ENCODE data around the gene SMARCD2.
A peak's percentile ranks its signal among the peaks of the same experiment; 100 is the strongest.

Gene SMARCD2

DNA sequence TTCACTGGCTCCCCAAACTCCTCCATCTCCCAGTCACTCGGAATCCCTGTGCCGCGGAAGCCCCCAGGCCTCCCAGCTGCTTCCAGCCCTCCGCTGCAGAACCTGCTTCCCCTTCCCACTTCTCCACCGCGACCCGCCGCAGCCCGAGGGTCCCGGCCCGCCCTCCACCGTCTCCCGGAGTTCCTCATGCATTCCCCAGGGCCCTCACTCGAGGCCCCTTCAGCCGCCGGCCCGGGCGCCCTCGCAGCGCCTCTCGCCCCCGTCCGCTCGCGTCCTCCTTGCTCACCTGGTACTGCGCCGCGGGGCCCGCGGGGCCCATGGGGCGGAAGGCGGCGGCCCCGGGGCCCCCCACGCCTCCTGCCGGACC lies 329 bp downstream of the SMARCD2 start:
- peak overlapping the region; percentile 95 for H3K27ac Mint-ChIP-seq
- peaks cover 26 to 56% of the 10 kb centered on the region in 2 donors for H3K4me1 Mint-ChIP-seq
- no peaks in the 10 kb centered on the region for H3K9me3 Mint-ChIP-seq
- H3K36me3 Mint-ChIP-seq = peaks cover 7 to 11% of the 10 kb centered on the region in 2 donors
- no peaks in the 10 kb centered on the region for H3K27me3 Mint-ChIP-seq
- H3K4me3 Mint-ChIP-seq = peak overlapping the region; percentile 96 to 97
- DNase-seq (no peak), ATAC-seq (replicated peaks) (peak; percentile 40 to 47)

DNA sequence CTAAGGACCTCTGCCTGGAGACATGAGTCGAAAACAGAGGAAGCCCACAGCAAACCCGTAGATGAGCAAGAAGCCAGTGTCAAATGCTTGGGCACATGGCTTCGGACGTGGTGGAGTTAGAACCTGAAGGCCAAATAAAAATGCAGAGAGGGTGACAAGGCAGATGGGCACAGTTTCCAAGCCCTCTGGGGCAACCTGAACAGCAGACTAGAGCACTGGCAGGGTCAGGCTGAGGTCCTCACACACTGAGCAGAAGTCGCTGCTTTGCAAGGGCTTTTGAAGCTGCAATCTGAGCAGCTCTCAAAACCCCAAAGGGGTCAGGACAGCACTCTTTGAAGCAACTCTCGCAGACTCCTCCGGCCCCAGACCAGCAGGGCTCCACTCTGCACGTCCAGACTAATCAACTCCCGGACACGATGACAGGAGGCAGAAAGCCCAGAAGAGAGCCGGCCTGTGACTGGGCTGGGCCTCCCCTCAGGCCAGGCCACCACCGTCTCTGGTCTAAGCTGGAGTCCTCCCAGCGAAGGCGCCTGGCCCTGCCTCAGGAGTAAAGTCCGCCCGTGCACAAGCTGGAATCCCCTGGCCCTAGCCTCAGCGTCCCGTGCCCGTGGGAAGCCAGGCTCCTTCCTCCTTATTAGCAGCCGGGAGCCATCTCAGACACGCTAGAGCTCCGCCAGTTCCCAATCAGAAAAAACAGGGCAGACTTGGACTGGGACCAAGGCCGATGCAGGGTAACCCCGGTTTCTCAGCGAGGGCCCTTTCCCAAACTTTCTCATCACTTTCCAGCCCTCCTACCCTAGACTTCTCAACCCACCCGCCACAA lies 924 bp downstream of the SMARCD2 start:
- ATAC-seq (replicated peaks) (no peak), DNase-seq (no peak)

GRCh38 chr17:63840591-63841349 lies 1.7 kb downstream of the SMARCD2 start:
- H3K4me1 Mint-ChIP-seq = peaks cover 28 to 62% of the 10 kb centered on the region in 2 donors
- H3K9me3 Mint-ChIP-seq = no peaks in the 10 kb centered on the region
- ATAC-seq (replicated peaks) = no peak
- H3K36me3 Mint-ChIP-seq = peaks cover 14% of the 10 kb centered on the region in 2 donors
- no peak for DNase-seq
- no peaks in the 10 kb centered on the region for H3K27me3 Mint-ChIP-seq
- H3K4me3 Mint-ChIP-seq = peak overlapping the region; percentile 96 to 97
- H3K27ac Mint-ChIP-seq = peak overlapping the region; percentile 56

More for the DNA sequence above, 924 bp downstream of the SMARCD2 start:
- Mint-ChIP-seq H3K4me1 (peaks cover 28 to 59% of the 10 kb centered on the region in 2 donors), H3K27ac (peak overlapping the region; percentile 95), H3K9me3 (no peaks in the 10 kb centered on the region), H3K4me3 (peak overlapping the region; percentile 96 to 97), H3K36me3 (peaks cover 11 to 14% of the 10 kb centered on the region in 2 donors), H3K27me3 (no peaks in the 10 kb centered on the region)

- no peaks in the 10 kb centered on the region for H3K27me3 Mint-ChIP-seq
- peaks cover 29 to 32% of the 10 kb centered on the region in 2 donors for H3K36me3 Mint-ChIP-seq
- DNase-seq = no peak
- no peak overlapping the region for H3K27ac Mint-ChIP-seq
- H3K9me3 Mint-ChIP-seq = no peaks in the 10 kb centered on the region
- peaks cover 29 to 74% of the 10 kb centered on the region in 2 donors for H3K4me1 Mint-ChIP-seq
- no peak for ATAC-seq (replicated peaks)
- H3K4me3 Mint-ChIP-seq = peak overlapping the region in 1 of 2 donors; percentile 13
Measured at GRCh38 chr17:63838631-63839171, 3.8 kb downstream of the SMARCD2 start.

- ATAC-seq (replicated peaks) = no peak
- Mint-ChIP-seq H3K9me3 (no peaks in the 10 kb centered on the region), H3K4me3 (no peak overlapping the region), H3K4me1 (peaks cover 29 to 71% of the 10 kb centered on the region in 2 donors), H3K27ac (peak overlapping the region; percentile 79), H3K27me3 (no peaks in the 10 kb centered on the region), H3K36me3 (peaks cover 34 to 38% of the 10 kb centered on the region in 2 donors)
- no peak for DNase-seq
Measured at GRCh38 chr17:63837962-63838600, 4.4 kb downstream of the SMARCD2 start.

GRCh38 chr17:63837480-63837879 lies 5.0 kb downstream of the SMARCD2 start:
- Mint-ChIP-seq H3K9me3 (no peaks in the 10 kb centered on the region), H3K4me3 (no peak overlapping the region), H3K27ac (no peak overlapping the region), H3K4me1 (peaks cover 29 to 70% of the 10 kb centered on the region in 2 donors), H3K36me3 (peaks cover 34 to 38% of the 10 kb centered on the region in 2 donors), H3K27me3 (no peaks in the 10 kb centered on the region)
- DNase-seq = no peak
- no peak for ATAC-seq (replicated peaks)

GRCh38 chr17:63836811-63837210 lies 5.7 kb downstream of the SMARCD2 start:
- peaks cover 38 to 42% of the 10 kb centered on the region in 2 donors for H3K36me3 Mint-ChIP-seq
- no peak for ATAC-seq (replicated peaks)
- H3K9me3 Mint-ChIP-seq = no peaks in the 10 kb centered on the region
- H3K27ac Mint-ChIP-seq = no peak overlapping the region
- no peak for DNase-seq
- peaks cover 29 to 68% of the 10 kb centered on the region in 2 donors for H3K4me1 Mint-ChIP-seq
- no peak overlapping the region for H3K4me3 Mint-ChIP-seq
- no peaks in the 10 kb centered on the region for H3K27me3 Mint-ChIP-seq

- peaks cover 45 to 56% of the 10 kb centered on the region in 2 donors for H3K36me3 Mint-ChIP-seq
- DNase-seq = no peak
Measured at GRCh38 chr17:63835167-63835720, 7.2 kb downstream of the SMARCD2 start.

DNA sequence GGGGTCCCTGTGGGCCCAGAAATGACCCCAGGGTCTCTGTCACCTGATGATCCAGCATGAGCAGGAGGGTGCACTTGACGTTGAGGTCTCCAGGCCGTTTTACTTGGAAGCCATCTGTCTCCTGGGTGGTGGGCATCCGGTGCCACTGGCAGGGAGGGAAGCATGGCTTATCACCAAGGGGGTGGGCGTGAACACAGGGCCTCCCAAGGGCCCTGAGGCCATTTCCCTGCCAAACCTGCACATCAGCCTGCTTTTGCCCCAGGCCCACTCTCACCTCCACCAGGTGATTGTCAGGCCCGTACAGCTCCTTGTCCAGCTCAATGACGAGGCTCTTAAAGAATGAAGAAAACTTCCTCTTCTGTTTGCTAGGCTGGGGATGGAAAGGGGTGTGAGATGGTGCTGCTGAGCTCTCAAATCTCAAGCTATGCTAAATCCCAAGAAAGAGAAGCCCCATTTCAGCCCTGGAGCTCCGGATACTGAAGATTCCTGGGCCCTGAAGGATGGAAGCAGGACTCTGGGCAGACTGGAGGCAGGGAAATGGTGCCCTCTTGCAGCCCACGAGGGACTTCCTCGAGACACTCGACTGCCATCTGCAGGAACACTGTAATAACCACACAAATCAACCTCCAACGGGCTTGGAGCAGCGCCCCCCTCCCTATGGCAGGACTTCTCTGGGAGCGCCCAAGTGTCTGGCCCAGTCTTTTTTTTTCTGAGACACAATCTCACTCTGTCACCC lies 7.9 kb downstream of the SMARCD2 start:
- Mint-ChIP-seq H3K4me1 (peaks cover 30 to 67% of the 10 kb centered on the region in 2 donors), H3K27ac (peak overlapping the region; percentile 76), H3K9me3 (no peaks in the 10 kb centered on the region), H3K4me3 (no peak overlapping the region), H3K27me3 (no peaks in the 10 kb centered on the region), H3K36me3 (peaks cover 52 to 62% of the 10 kb centered on the region in 2 donors)
- ATAC-seq (replicated peaks) = peak; percentile 85 to 86
- peak; percentile 35 for DNase-seq

More at GRCh38 chr17:63835167-63835720, 7.2 kb downstream of the SMARCD2 start:
- H3K27me3 Mint-ChIP-seq = no peaks in the 10 kb centered on the region
- H3K4me1 Mint-ChIP-seq = peaks cover 27 to 63% of the 10 kb centered on the region in 2 donors
- H3K4me3 Mint-ChIP-seq = peak overlapping the region in 1 of 2 donors; percentile 57
- H3K27ac Mint-ChIP-seq = peak overlapping the region; percentile 88
- no peaks in the 10 kb centered on the region for H3K9me3 Mint-ChIP-seq
- ATAC-seq (replicated peaks) = no peak

GRCh38 chr17:63833741-63834373 lies 8.6 kb downstream of the SMARCD2 start:
- H3K27ac Mint-ChIP-seq = peak overlapping the region; percentile 14
- no peak overlapping the region for H3K4me3 Mint-ChIP-seq
- H3K9me3 Mint-ChIP-seq = no peaks in the 10 kb centered on the region
- H3K36me3 Mint-ChIP-seq = peaks cover 53 to 63% of the 10 kb centered on the region in 2 donors
- H3K27me3 Mint-ChIP-seq = no peaks in the 10 kb centered on the region
- no peak for DNase-seq
- peaks cover 31 to 66% of the 10 kb centered on the region in 2 donors for H3K4me1 Mint-ChIP-seq
- no peak for ATAC-seq (replicated peaks)

- peak overlapping the region; percentile 14 for H3K27ac Mint-ChIP-seq
- H3K27me3 Mint-ChIP-seq = no peaks in the 10 kb centered on the region
- H3K9me3 Mint-ChIP-seq = no peaks in the 10 kb centered on the region
- peaks cover 29 to 64% of the 10 kb centered on the region in 2 donors for H3K4me1 Mint-ChIP-seq
- H3K36me3 Mint-ChIP-seq = peaks cover 53 to 66% of the 10 kb centered on the region in 2 donors
- DNase-seq (no peak), ATAC-seq (replicated peaks) (no peak)
- H3K4me3 Mint-ChIP-seq = no peak overlapping the region
Measured at GRCh38 chr17:63833026-63833740, 9.3 kb downstream of the SMARCD2 start.

DNA sequence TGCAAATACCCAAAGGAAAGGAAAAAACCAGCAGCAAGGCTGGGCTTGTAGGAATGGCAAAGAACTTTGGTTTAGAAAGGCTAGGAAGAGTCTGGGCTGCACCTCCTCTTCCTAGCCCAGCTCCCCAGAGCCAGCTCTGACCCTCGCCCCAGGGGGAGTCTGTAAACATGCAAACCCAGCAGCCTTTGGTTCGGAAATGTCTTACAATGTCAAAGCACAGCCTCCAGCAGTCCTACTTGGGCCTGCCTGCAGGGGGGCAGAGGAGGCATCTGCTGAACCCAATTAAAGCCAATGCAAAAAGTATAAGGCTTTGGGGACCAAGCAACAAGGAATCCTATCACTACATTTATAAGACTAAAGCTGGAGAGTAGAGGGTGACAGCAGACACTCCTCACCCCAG lies 10.0 kb downstream of the SMARCD2 start:
- peaks cover 28 to 64% of the 10 kb centered on the region in 2 donors for H3K4me1 Mint-ChIP-seq
- H3K4me3 Mint-ChIP-seq = no peak overlapping the region
- no peak overlapping the region for H3K27ac Mint-ChIP-seq
- H3K36me3 Mint-ChIP-seq = peaks cover 50 to 67% of the 10 kb centered on the region in 2 donors
- no peaks in the 10 kb centered on the region for H3K9me3 Mint-ChIP-seq
- no peak for ATAC-seq (replicated peaks)
- no peak for DNase-seq
- no peaks in the 10 kb centered on the region for H3K27me3 Mint-ChIP-seq

Data from stimulated activated naive B cell treated with anti-CD40 and anti-IgM and Interleukin-4, amounts not matched to agents 10 μg/mL and 1 μg/mL and 100 μg/mL, for 72 hours (primary cell).